ENCODE measurements around the gene SPNS2. TPM values are rescaled to one million over a fixed set of nuclear protein-coding genes. Genes with fewer than 3 reads are reported as not detected.

The SPNS2 gene
- total RNA-seq, 1 experiment from 2014 or later: 0.33 TPM

DNA sequence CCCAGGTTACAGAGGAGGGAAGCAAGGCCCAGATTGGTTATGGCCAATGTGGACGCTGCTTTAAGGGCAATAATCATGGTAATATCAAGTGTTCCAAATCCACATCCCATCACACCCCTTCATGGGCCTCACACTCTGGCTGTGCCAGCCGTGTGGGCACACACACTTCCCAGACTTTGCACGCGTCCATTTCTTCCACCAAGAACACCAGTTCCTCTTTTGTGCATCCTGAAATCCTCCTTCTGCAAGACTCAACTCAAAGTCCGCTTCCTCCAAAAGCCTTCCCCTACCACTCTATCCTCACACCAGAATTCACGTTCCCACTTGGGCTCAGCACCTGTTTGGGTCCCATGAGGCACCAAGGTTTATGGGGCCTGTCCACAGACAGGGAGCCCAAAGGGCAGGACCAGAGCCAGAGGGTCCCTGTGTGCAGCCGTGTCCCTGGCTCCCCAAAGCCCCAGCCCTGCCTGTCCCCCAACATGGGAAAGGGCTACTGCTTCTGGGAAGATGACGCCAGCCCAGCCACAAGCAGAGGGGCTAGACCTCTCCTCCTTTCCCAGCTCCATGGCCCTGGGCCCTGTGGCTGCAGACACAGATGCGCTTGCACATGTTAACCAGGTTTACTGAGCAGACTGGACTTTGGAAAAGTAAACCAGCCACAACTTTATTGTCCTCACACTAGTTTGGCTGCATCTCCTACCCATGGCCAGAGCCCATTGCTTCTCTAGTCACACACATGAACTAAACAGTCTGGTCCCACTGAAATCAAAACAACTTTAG lies 44.7 kb upstream of the SPNS2 start:
- H3K23me2 ChIP-seq (ENCODE audit: insufficient read length, low read depth, low read length, poor library complexity, severe bottlenecking): no peaks in the 10 kb centered on the region
- no peak overlapping the region for H3K27ac ChIP-seq (ENCODE audit: insufficient read length, low read depth, low read length)
- H3K14ac ChIP-seq (ENCODE audit: insufficient read depth, low read length): no peak overlapping the region
- no peak overlapping the region for H3K9ac ChIP-seq (ENCODE audit: extremely low read depth, insufficient read length, low read length)
- H3K9me3 ChIP-seq (ENCODE audit: control insufficient read depth, low read depth, low read length): no peaks in the 10 kb centered on the region
- H3K4me2 ChIP-seq (ENCODE audit: insufficient read depth, insufficient read length, low read length): no peak overlapping the region
- H4K20me1 ChIP-seq (ENCODE audit: control insufficient read depth, insufficient read depth, insufficient read length): no peaks in the 10 kb centered on the region
- no peaks in the 10 kb centered on the region for H3K4me1 ChIP-seq (ENCODE audit: insufficient read depth, low read length)
- WGBS (ENCODE audit: extremely low coverage, insufficient read length, low lambda C conversion rate): no CpG with 5 or more reads among the region's 9 CpGs
- Mint-ChIP-seq H3K4me3 (no peak overlapping the region), H3K9me3 (no peaks in the 10 kb centered on the region), H3K27me3 (ENCODE audit: low read depth) (peaks cover 19% of the 10 kb centered on the region), H3K27ac (peak overlapping the region in 2 of 3 experiments; percentile 9 to 17; a peak in 2 of 7 replicates), H3K4me1 (no peaks in the 10 kb centered on the region; a peak in 1 of 4 replicates), H3K36me3 (ENCODE audit: insufficient read depth in 1 of 3, low read depth in 3 of 3) (no peaks in the 10 kb centered on the region)
- DNase-seq: no peak
- no peak overlapping the region for H4K5ac ChIP-seq (ENCODE audit: insufficient read length, low read depth, low read length)
- no peak overlapping the region for H2BK20ac ChIP-seq (ENCODE audit: low read depth, low read length, poor library complexity, severe bottlenecking)
- no peak overlapping the region for H2BK12ac ChIP-seq (ENCODE audit: insufficient read length, low read depth, low read length)
- H2AK5ac ChIP-seq (ENCODE audit: insufficient read length, low read length): no peak overlapping the region
- no peak overlapping the region for H4K8ac ChIP-seq (replicated peaks; ENCODE audit: insufficient read length, low read depth, low read length)
- TF ChIP-seq, protein P1, sequence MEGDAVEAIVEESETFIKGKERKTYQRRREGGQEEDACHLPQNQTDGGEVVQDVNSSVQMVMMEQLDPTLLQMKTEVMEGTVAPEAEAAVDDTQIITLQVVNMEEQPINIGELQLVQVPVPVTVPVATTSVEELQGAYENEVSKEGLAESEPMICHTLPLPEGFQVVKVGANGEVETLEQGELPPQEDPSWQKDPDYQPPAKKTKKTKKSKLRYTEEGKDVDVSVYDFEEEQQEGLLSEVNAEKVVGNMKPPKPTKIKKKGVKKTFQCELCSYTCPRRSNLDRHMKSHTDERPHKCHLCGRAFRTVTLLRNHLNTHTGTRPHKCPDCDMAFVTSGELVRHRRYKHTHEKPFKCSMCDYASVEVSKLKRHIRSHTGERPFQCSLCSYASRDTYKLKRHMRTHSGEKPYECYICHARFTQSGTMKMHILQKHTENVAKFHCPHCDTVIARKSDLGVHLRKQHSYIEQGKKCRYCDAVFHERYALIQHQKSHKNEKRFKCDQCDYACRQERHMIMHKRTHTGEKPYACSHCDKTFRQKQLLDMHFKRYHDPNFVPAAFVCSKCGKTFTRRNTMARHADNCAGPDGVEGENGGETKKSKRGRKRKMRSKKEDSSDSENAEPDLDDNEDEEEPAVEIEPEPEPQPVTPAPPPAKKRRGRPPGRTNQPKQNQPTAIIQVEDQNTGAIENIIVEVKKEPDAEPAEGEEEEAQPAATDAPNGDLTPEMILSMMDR (conservative IDR thresholded peaks at IDR 0.05): no peak
- H2AFZ ChIP-seq (ENCODE audit: low read length): no peak overlapping the region
- H2BK15ac ChIP-seq (ENCODE audit: low read depth, low read length): no peak overlapping the region
- H2BK5ac ChIP-seq (ENCODE audit: insufficient read length, low read length): no peak overlapping the region
- H4K91ac ChIP-seq (ENCODE audit: insufficient read length, low read depth, low read length): no peak overlapping the region
- H3K23ac ChIP-seq (ENCODE audit: insufficient read length, low read depth, low read length): no peak overlapping the region
- no peak overlapping the region for H3K56ac ChIP-seq (ENCODE audit: insufficient read length, low read depth, low read length)
- no peak overlapping the region for H3K18ac ChIP-seq (ENCODE audit: insufficient read length, low read depth, low read length)
- H3K79me1 ChIP-seq (ENCODE audit: insufficient read depth, low read depth, low read length, poor library complexity, severe bottlenecking): no peaks in the 10 kb centered on the region
- no peak overlapping the region for H2BK120ac ChIP-seq (ENCODE audit: low read depth, low read length, poor library complexity, severe bottlenecking)
- H3T11ph ChIP-seq (ENCODE audit: low read length): no peak overlapping the region
- H3K79me2 ChIP-seq (ENCODE audit: insufficient read depth, low read length): no peaks in the 10 kb centered on the region
- H3K4ac ChIP-seq (ENCODE audit: low read depth, low read length): no peak overlapping the region
- no peaks in the 10 kb centered on the region for H3K27me3 ChIP-seq (ENCODE audit: insufficient read depth, low read length)
